ENCODE measurements around the gene TP53.

- TF ChIP-seq CTCF (IDR thresholded peaks at IDR 0.05) (no peak), SIN3A (IDR thresholded peaks at IDR 0.05; ENCODE audit: borderline replicate concordance, insufficient read depth, low read depth, low read length) (no peak), REST (IDR thresholded peaks at IDR 0.05; ENCODE audit: insufficient read depth in 1 of 2, low read depth in 2 of 2, low read length in 1 of 2) (no peak), POLR2AphosphoS5 (IDR thresholded peaks at IDR 0.05; ENCODE audit: low read depth, low read length) (no peak), TCF7L2 (IDR thresholded peaks at IDR 0.05; ENCODE audit: low read depth, low read length) (no peak)
Measured at GRCh38 chr17:7713782-7714181, 26.5 kb upstream of the TP53 start.
